ENCODE measurements around the gene TRAF2.
A peak's percentile ranks its signal among the peaks of the same experiment; 100 is the strongest.

The TRAF2 gene

GRCh38 chr9:136847088-136847825 is 39.1 kb upstream of the TRAF2 start:
- peak; percentile 42 to 56 for DNase-seq

- DNase-seq, result peak; percentile 91 to 92
These were observed 38.4 kb upstream of the TRAF2 start for GRCh38 chr9:136847826-136848392.

- DNase-seq, result peak; percentile 65 to 68
These were observed 37.8 kb upstream of the TRAF2 start for GRCh38 chr9:136848393-136849037.

- peak; percentile 98 for DNase-seq
These were observed 37.0 kb upstream of the TRAF2 start, which contains the start of gene PHPT1 for GRCh38 chr9:136849038-136849959. Gene PHPT1, plus strand, starts transcription at chr9:136849409. Its CDS starts 22 bp downstream, at chr9:136849431.

GRCh38 chr9:136849960-136850865 is 36.1 kb upstream of the TRAF2 start:
- DNase-seq, result no peak

GRCh38 chr9:136850866-136851775 is 35.2 kb upstream of the TRAF2 start:
- peak in 1 of 2 experiments; percentile 26 for DNase-seq

- no peak for DNase-seq
These were observed 34.2 kb upstream of the TRAF2 start, which contains the start of gene MAMDC4 for GRCh38 chr9:136851941-136852663. Gene MAMDC4, plus strand, starts transcription at chr9:136852346. Its CDS starts 71 bp downstream, at chr9:136852417.

GRCh38 chr9:136852664-136853595 is 33.4 kb upstream of the TRAF2 start:
- DNase-seq, result no peak

GRCh38 chr9:136853596-136854112 is 32.7 kb upstream of the TRAF2 start:
- no peak for DNase-seq

GRCh38 chr9:136854113-136854841 is 32.0 kb upstream of the TRAF2 start:
- no peak for DNase-seq

- DNase-seq, result no peak
These were observed 31.4 kb upstream of the TRAF2 start for GRCh38 chr9:136854842-136855460.

GRCh38 chr9:136855461-136856078 is 30.7 kb upstream of the TRAF2 start:
- no peak for DNase-seq

- DNase-seq, result no peak
These were observed 30.2 kb upstream of the TRAF2 start for GRCh38 chr9:136856079-136856476.

- DNase-seq, result no peak
These were observed 29.7 kb upstream of the TRAF2 start for GRCh38 chr9:136856541-136857141.

- no peak for DNase-seq
These were observed 29.1 kb upstream of the TRAF2 start for GRCh38 chr9:136857166-136857565.

Measured in activated T-cell treated with anti-CD3 and anti-CD28 coated beads, Interleukin-2, amount 50 U/mL, for 48 hours (primary cell).